GM19025 (cell line): Measurements from ENCODE around the gene BABAM1.
"Not testable (repeated sequence)": the region's sequence is repeated elsewhere in the genome, so short reads cannot be mapped to it uniquely, and the experiment has no call there.

Experiments
- ATAC-seq: cut with Tn5 transposase; IDR thresholded peaks from one replicate; pipeline ENCODE4 v1.9.1; 2021; ENCODE audit warnings: mild to moderate bottlenecking, low read depth, moderate library complexity; ENCODE audit not compliant: unreplicated experiment

BABAM1 gene

DNA sequence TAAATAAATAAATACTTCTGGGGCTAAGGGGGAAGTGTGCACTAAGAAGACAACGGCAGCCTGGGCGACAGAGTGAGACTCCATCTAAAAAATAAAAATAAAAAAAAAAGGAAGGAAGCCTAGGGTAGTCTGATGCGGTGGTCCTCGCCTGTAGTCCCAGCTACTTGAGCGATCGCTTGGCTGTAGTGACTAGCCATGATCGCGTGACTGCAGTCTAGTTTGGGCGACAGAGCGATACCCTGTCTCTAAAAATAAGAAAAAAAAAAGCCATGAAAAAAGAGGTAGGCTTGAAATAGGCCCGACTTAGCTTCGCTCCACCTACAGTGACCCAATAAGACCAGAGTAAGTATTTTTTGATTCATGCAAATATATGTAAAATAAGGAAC is 661 bp upstream of the BABAM1 start:
- ATAC-seq: no peak

DNA sequence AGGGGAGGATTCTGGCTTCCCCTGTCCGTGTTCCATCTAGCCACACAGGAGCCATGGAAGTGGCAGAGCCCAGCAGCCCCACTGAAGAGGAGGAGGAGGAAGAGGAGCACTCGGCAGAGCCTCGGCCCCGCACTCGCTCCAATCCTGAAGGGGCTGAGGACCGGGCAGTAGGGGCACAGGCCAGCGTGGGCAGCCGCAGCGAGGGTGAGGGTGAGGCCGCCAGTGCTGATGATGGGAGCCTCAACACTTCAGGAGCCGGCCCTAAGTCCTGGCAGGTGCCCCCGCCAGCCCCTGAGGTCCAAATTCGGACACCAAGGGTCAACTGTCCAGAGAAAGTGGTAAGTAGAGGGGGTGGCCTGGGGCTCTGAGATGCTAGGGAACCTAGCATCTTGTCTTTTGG is 1.5 kb downstream of the BABAM1 start:
- no peak for ATAC-seq

DNA sequence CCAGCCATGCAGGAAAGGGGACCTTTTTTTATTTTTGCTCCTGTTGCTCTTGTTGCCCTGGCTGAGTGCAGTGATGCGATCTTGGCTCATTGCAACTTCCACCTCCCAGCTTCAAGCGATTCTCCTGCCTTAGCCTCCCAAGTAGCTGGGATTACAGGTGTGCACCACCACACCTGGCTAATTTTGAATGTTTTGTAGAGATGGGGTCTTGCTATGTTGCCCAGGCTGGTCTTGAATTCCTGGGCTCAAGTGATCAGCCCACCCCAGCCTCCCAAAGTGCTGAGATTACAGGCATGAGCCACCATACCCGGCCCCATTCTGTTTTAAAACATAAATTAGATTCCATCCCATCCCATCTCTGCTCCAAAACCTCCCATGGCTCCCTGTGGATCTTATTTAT is 7.6 kb downstream of the BABAM1 start:
- not testable (repeated sequence) for ATAC-seq

DNA sequence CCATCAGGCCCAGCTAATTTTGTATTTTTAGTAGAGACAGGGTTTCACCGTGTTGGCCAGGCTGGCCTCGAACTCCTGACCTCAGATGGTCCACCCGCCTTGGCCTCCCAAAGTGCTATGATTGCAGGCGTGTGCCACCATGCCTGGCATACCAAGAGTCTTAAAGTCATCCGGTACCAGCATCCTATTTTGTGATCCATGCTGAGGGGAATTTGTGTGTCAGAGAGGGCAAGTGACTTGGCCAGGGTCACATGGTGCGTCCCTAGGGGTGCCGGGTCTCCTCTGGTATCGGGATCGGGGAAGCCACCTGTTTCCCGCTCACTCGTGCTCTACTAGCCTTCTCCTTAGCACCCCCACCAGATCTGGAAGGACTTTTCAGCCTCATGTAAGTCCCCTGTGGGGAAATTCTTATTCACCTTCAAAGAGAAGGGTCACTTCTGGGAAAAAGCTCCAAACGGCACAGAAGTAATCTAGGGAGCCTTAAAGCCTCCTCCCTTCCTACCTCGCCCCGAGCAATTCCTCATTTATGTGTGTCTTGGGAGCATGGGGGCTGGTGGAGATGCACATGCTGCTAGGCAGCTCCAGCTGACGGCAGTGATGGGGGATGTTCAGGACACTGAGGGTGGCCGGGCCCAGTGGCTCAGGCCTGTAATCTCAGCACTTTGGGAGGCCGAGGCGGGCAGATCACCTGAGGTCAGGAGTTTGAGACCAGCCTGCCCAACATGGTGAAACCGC is 8.4 kb downstream of the BABAM1 start:
- no peak for ATAC-seq

DNA sequence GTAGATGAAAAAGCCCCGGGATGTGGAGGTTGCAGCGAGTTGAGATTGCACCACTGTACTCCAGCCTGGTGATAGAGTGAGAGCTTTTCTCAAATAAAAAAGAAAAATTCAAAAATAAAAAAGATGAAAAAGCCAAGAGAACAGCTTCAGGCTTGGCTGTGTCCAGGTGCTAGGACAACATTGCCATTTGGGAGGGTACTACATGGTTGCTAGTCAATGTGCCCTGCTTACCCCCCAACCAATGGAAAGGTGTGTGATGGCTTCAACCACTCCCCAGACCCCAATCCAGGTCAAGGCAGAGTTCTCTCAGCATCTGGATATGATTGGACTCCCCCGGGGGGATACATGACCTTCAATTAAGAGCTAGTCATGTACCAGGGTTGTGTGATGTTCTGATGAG is 12.2 kb downstream of the BABAM1 start:
- no peak for ATAC-seq

DNA sequence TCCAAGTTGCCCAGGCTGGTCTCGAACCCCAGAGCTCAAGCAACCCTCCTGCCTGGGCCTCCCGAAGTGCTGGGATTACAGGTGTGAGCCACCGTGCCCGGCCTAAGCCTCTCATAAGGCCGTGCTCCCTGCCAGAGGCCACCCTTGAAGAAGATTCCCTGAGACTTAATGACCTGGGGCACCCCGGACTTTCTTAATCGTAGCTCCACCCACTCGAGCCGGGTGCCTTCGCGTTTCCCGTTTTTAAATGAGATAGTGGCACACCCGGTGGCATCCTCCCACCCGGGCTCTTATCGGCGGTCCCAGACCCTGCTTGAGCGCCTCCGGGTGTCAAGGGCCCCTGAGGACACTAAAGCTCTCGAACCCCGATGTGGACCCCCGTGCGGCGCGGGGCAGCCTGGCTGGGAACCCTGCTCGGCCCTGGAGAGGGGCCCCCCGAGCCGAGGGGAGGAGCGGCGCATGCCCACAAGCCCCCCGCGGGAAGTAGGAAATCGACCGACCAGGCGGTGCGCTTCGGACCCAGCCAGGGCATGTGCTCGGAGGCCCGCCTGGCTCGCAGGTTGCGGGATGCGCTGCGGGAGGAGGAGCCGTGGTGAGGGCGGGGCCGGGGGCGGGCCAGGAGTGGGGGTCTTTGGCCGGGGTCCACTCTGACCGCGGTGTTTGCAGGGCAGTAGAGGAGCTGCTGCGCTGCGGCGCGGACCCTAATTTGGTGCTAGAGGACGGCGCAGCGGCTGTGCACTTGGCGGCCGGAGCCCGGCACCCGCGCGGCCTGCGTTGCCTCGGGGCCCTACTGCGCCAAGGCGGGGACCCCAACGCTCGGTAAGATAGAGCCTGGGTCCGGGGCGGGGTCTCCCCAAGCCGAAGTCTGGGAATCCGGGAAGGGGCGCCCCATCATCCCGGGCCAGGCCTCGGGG is 14.4 kb downstream of the BABAM1 start, which contains the start of gene ANKLE1:
TSS of gene ANKLE1 (plus strand) at position 511 of the 914 bp plus-strand sequence. CDS start at position 531, 20 bp downstream.
- ATAC-seq: no peak

DNA sequence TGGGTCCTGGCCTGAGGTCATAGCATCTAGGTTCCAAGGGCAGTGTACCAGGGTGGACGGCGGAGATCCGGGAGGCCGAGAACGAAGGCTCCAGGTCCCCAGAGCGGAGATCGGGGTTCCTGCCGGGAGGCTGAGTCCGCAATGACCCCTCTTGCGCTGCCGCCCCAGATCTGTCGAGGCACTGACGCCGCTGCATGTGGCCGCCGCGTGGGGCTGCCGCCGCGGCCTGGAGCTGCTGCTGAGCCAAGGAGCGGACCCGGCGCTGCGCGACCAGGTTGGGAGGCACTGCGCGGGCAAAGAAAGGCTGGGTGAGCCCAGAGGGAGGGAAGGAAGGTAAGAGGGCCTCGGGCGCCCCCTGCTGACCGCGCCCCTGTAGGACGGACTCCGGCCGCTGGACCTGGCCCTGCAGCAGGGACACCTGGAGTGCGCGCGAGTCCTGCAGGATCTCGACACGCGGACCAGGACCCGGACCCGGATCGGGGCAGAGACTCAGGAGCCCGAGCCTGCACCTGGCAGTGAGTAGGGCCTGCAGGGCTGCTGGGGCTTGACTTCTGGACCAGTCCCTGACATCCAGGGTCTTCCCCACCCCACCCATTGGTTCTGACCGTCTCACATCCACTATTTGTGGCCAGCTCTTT is 15.4 kb downstream of the BABAM1 start:
- peak; percentile 88 for ATAC-seq

DNA sequence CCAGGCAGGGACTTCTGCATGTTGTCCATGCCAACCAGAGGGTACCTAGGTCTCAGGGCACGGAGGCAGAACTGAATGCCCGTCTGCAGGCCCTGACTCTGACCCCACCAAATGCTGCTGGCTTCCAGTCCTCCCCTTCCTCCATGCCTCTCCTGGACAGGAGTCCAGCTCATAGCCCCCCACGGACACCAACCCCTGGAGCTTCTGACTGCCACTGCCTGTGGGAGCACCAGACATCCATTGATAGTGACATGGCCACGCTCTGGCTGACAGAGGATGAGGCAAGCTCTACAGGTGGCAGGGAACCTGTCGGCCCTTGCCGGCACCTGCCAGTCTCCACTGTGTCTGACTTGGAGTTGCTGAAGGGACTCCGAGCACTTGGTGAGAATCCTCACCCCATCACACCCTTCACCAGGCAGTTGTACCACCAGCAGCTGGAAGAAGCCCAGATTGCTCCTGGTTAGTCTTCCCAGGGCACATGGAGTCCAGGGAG is 16.3 kb downstream of the BABAM1 start:
- ATAC-seq: no peak

DNA sequence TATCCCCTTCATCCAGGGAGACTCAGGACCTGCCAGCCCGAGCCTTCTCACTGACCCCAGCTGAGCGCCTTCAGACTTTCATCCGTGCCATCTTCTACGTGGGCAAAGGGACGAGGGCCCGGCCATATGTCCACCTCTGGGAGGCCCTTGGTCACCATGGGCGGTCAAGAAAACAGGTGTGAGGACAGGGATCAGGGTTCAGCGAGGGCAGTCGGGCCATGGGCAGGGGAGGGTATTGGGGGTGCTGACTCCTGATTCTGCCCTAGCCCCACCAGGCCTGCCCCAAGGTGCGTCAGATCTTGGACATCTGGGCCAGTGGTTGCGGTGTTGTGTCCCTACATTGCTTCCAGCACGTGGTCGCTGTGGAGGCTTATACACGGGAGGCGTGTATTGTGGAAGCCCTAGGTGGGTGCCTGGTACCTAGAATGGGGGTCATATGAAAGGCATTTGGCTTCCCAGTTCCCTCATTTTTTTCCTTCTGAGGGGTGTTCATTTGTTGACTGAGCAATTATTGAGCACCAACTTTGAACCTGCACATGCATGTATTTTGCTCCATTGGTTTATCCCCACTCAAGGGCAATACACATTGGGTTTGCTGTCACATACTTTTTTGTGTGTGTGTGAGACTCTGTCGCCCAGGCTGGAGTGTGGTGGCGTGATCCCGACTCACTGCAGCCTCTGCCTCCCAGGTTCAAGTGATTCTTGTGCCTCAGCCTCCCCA is 18.3 kb downstream of the BABAM1 start:
- no peak for ATAC-seq

DNA sequence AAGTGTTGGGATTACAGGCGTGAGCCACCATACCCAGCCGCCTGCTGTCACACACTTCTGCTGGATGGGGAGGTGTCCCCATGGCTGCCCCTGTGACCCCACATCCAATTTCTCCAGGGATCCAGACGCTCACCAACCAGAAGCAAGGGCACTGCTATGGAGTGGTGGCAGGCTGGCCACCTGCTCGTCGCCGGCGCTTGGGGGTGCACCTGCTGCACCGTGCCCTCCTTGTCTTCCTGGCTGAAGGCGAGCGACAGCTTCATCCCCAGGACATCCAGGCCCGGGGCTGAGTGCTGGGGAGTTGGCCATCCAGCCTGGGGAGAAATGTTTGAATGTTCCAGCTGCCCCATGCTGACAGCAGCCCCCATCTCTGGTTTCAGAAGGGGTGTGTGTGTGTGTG is 19.0 kb downstream of the BABAM1 start:
- no peak for ATAC-seq

DNA sequence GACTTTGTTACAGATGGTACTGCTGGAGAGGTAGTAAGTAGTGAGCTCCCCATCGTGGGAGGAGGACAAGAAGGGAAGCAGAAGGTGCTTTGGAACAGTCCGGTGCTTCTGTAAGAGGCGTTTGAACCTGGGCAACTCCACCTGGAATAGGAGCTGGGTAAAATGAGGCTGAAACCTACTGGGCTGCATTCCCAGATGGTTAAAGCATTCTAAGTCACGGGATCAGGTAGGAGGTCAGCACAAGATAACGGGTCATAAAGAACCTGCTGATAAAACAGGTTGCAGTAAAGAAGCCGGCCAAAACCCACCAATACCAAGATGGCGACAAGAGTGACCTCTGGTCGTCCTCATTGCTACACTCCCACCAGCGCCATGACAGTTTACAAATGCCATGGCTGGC is 19.5 kb downstream of the BABAM1 start:
- ATAC-seq: no peak

DNA sequence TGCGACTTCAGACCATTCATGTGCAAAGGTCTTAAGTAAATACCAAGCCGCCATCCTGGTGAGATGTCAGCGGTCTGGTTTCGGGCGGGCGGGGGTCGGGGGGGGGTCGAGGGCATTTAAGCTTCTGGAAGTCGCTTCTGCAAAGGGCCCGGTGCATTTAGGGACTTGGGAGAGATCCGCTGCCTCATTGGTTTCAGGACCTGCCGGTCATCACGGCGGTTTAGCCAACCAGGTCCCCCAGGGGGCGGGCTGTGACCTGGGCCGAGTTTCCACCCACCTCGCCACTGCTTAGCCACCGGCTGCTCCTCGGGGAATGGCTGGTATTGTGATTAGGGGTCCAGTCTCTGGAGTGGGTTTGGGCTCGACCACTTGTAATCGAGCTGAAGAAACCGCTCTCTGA is 22.2 kb downstream of the BABAM1 start:
- no peak for ATAC-seq

DNA sequence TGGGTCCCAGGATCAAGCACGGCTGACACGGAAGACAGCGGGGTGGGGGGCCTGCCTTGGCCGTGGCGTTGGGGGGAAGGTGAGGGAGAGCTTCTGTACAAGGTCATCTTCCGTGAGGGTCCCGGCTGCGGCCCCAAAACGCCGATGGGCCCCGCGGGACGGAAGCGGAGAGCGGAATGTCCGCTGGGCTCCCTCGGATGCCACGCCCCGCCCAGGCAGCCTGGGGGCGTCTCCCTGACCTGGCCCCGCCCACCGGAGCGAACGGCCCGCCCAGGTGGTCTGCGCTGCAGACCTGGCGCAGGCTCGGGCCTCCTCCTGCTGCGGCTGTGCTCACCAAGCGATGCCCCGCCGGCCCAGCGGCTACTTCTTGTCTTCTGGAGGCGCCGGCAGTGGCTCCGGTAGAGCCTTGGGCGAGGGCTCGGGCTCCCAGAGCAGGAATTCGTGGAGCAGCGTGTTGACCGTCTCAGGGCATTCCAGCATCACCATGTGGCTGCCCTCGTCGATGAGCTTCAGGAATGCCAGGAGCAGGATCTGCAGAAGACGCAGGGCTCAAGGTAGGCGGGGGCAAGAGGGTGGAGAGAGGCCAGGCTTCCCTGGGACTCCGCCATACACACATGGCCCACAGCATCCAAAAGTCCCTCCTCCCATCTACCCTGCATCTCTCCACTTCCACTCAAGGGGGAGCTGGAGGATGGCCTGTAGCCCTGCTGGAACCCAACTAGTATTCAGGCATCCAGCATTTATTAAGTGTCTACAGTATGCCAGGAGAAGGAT is 25.2 kb downstream of the BABAM1 start:
- peak; percentile 68 for ATAC-seq

DNA sequence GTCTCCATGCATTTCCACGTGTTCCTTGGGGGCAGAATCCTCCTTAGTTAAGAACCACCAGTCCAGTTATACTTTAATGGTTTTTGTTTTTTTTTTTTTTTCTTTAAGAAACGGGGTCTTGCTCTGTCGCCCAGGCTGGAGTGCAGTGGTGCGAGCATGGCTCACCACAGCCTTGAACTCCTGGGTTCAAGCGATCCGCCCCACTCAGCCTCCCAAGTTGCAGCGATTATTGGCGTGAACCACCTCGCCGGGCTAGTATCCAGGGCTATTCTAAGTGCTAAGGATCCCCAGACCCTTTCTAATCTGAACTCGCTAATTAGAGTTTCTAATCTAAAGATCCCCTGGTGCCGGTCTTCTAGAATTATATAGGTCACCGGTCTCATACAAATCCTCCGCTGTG is 26.4 kb downstream of the BABAM1 start:
- no peak for ATAC-seq

DNA sequence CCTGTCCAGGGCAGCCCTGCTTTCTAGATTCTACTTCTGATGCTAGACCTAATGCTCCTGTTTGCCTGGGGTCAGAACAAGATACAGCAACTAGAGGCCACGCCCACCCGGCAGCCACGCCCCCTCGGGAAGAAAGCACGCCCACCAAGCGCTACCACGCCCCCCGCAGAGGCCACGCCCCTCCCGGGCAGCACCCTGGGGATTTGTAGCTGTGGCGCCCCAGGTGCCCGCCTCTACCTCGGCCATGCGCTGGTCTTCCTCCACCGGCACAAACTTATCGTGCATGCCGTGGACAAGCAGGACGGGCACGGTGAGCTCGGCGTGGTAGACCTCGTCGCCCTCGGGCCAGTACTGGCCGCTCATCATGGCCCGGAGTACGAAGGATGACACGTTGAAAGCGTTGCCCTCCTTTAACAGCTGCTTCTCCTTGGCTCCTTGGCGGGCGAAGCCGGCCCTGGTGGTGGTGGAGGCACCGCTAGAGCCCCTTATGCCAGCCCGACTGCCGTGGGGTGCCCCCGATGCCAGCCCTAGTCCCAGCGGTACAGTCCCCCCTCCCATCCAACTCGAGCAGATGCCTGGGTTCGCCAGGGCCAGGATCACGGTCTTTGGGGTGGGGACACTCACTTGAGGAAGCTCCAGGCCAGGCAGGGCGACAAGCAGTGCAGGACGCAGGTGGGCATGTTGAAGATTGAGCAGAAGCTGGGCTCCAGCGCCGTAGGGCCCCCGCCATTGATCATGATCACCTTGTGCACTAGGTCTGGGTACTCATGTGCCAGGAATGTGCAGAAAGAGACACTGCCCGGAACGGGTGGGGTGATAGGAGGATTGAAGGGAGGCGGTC is 27.0 kb downstream of the BABAM1 start:
- no peak for ATAC-seq

DNA sequence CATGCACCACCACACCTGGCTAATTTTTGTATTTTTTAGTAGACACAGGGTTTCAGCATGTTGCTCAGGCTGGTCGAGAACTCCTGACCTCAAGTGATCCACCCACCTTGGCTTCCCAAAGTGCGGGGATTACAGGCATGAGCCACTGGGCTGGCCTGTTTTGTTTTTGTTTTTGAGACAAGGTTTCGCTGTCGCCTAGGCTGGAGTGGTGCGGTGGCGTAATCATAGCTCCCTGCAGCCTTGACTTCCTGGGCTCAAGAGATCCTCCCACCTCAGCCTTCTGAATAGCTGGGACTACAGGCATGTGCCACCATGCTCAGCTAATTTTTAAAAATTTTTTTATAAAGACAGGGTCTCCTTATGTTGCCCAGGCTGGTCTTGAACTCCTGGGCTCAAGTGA is 28.3 kb downstream of the BABAM1 start:
- ATAC-seq: not testable (repeated sequence)

DNA sequence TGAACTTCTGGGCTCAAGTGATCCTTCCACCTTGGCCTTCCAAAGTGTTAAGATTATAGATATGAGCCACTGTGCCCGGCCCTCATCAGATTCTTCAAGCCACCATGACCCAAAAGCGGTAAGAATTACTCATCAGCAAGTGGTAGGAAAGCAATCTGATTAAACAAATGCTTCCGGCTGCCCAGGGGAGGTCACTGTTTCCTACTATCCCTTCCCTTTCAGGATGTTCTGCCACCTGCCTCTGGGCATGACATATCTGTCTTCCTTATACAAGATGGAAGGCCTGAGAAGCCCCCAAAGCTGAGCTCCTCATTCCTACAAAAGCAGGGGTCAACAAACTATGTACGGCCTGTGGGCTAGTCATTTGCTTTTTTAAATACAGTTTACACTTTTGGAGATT is 29.0 kb downstream of the BABAM1 start:
- no peak for ATAC-seq

DNA sequence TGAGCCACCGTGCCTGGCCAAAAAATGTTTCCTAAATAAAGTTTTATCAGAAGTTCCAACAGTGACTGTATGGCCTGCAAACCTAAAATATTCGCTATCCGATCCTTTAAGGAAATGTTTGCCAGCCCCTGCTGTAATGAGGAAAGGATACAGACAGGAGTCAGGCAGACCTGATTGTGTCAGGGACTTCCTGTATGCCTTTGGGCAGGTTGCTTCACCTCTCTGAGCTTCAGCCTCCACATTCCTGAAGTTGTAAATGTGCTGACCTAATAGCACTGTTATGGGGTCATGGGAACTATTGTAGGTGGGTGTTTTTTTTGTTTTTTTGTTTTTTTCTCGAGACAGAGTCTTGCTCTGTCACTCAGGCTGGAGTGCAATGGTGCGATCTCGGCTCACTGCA is 29.7 kb downstream of the BABAM1 start:
- no peak for ATAC-seq
